GM12878 (cell line): ENCODE measurements around the gene TRIM41. TPM values are rescaled to one million over a fixed set of nuclear protein-coding genes. Genes with fewer than 3 reads are reported as not detected.
"Not testable (repeated sequence)": the region's sequence is repeated elsewhere in the genome, so short reads cannot be mapped to it uniquely, and the experiment has no call there.

ENCODE experiments used
- ATAC-seq: fragments of 200-7000 bp; cut with Tn5 transposase; 3 replicates; pipeline ENCODE4 v1.9.1; 2020; ENCODE audit warnings: mild to moderate bottlenecking, moderate library complexity
- BruUV-seq: library from RNA; stranded (reverse); fragments of 400-500 nt; replicated peaks from 2 replicates; lab custom pipeline; 2021; lab: Mats Ljungman, UMichigan
- CTCF ChIA-PET: fragments of 300-600 bp; sonication (Branson Sonifier 250); formaldehyde crosslinking; extraction: SDS; loops from one replicate; lab custom pipeline; 2021; ENCODE audit warnings: inconsistent platforms; lab: Yijun Ruan, JAX
- POLR2A ChIA-PET: fragments of 350-600 bp; formaldehyde crosslinking; extraction: SDS; loops from one replicate; lab custom pipeline; 2021; ENCODE audit warnings: inconsistent platforms; lab: Charles Lee
- RAD21 ChIA-PET: fragments of 300-600 bp; sonication (Branson Sonifier 250); formaldehyde crosslinking; loops from one replicate; lab custom pipeline; 2023; ENCODE audit warnings: antibody characterized with exemption; ENCODE audit not compliant: unreplicated experiment; lab: Charles Lee
- SMC1A ChIA-PET: fragments of 300-600 bp; sonication (Branson Sonifier 250); formaldehyde crosslinking; loops from one replicate; lab custom pipeline; 2023; ENCODE audit not compliant: unreplicated experiment, uncharacterized antibody; lab: Charles Lee
- DNase-seq: peaks from one replicate; pipeline ENCODE4 v3.0.0-alpha.2; 2011; ENCODE audit warnings: low read depth, low spot score
- FAIRE-seq: peaks from 3 replicates; lab custom pipeline; 2011; peaks lifted over from hg19 to GRCh38; lab: Jason Lieb, UNC
- H2AFZ ChIP-seq: 2 replicates; pipeline ENCODE4 v1.6.0; 2011; ENCODE audit warnings: low read depth, low read length, control low read depth; ENCODE audit not compliant: control insufficient read depth
- H3K27ac ChIP-seq: 2 replicates; pipeline ENCODE4 v1.5.1; 2011; ENCODE audit warnings: control low read depth; ENCODE audit not compliant: control insufficient read depth, insufficient read depth
- H3K27me3 ChIP-seq, 2 experiments: replicated peaks in 1 of 2; 2 replicates each; pipeline versions ENCODE4 v1.6.0 to v1.6.1; 2011; ENCODE audit warnings: low read length in 1 of 2; ENCODE audit not compliant: control insufficient read depth in 2 of 2, insufficient read depth in 2 of 2
- H3K36me3 ChIP-seq, 2 experiments: 2 replicates each; pipeline ENCODE4 v1.5.1; 2011; ENCODE audit warnings: low read length in 1 of 2; ENCODE audit not compliant: control insufficient read depth in 2 of 2, insufficient read depth in 2 of 2
- H3K4me1 ChIP-seq: 2 replicates; pipeline ENCODE4 v1.6.1; 2011; ENCODE audit warnings: mild to moderate bottlenecking, low read length, moderate library complexity, mixed read lengths; ENCODE audit not compliant: control insufficient read depth, insufficient read depth
- H3K4me2 ChIP-seq: 2 replicates; pipeline ENCODE4 v1.6.0; 2011; ENCODE audit warnings: control low read depth; ENCODE audit not compliant: control insufficient read depth, insufficient read depth
- H3K4me3 ChIP-seq: fragments of 200-600 bp; sonication (generic); 2 replicates; pipeline ENCODE4 v1.5.1; 2016
- H3K79me2 ChIP-seq: 2 replicates; pipeline ENCODE4 v1.6.0; 2011; ENCODE audit warnings: low read length; ENCODE audit not compliant: control insufficient read depth, insufficient read depth
- H3K9ac ChIP-seq: 2 replicates; pipeline ENCODE4 v1.8.0; 2011; ENCODE audit warnings: low read length, control low read depth, mixed read lengths; ENCODE audit not compliant: control insufficient read depth, insufficient read depth
- H3K9me3 ChIP-seq: replicated peaks from 3 replicates; pipeline ENCODE4 v1.5.1; 2011; ENCODE audit warnings: mild to moderate bottlenecking, low read length; ENCODE audit not compliant: control insufficient read depth, insufficient read depth
- H4K20me1 ChIP-seq: 2 replicates; pipeline ENCODE4 v1.6.0; 2011; ENCODE audit not compliant: control insufficient read depth, insufficient read depth
- BACH1 ChIP-seq: fragments of 450-650 bp; IDR thresholded peaks from 2 replicates; pipeline ENCODE4 v1.6.1; 2017; ENCODE audit warnings: mild to moderate bottlenecking, borderline replicate concordance
- EED ChIP-seq: sonication (generic); IDR thresholded peaks from 2 replicates; pipeline ENCODE4 v1.6.1; 2016; ENCODE audit warnings: antibody characterized with exemption, low read depth
- GABPA ChIP-seq: IDR thresholded peaks from 2 replicates; pipeline ENCODE4 v1.6.1; 2014; ENCODE audit warnings: antibody characterized with exemption, low read depth, mild to moderate bottlenecking, inconsistent platforms
- RCOR1 ChIP-seq: conservative IDR thresholded peaks from 2 replicates; pipeline ENCODE4 v1.6.1; 2012; ENCODE audit warnings: low read depth, low read length, improper control_type of control experiment
- ZNF592 ChIP-seq: fragments of 450-650 bp; IDR thresholded peaks from 2 replicates; pipeline ENCODE4 v1.6.1; 2017; ENCODE audit warnings: mild to moderate bottlenecking, moderate library complexity
- WGBS: methylation state at CpG from one replicate; pipeline ENCODE4 v1.1.6; 2016; ENCODE audit warnings: low lambda C conversion rate; ENCODE audit not compliant: insufficient replicate concordance, insufficient coverage; ENCODE audit errors: missing lambda C conversion rate; 5-methylcytosine and 5-hydroxymethylcytosine counted together
- in situ Hi-C: fragments of 300-500 bp; cut with MboI; formaldehyde crosslinking; loops from 9 replicates; pipeline ENCODE4 v1.14.3; 2018; ENCODE audit warnings: mixed read lengths
- intact Hi-C: fragments of 100-400 bp; cut with micrococcal nuclease; formaldehyde crosslinking; loops from one replicate; pipeline ENCODE4 v1.14.2; 2022; ENCODE audit not compliant: unreplicated experiment
- polyA plus RNA-seq, 11 experiments: library from polyadenylated mRNA; depleted of rRNA in 4 of 11; unstranded in 6 of 11; stranded (reverse) in 5 of 11; fragments of >200 nt; fragmentation: Nextera tagmentation in 4 of 11; fragmentation: Illumina TruSeq in 1 of 11; extraction: Ambion mirVana in 4 of 11; extraction: Trizol in 1 of 11; gene quantifications; 1 replicate in 1 of 11; 2 replicates in 10 of 11; pipeline versions ENCODE4 v1.2.1 to v1.2.3, GENCODE V29; 2011 to 2016; ENCODE audit warnings: inconsistent platforms in 2 of 11, missing spikeins in 2 of 11, low read depth in 1 of 11
- total RNA-seq, 4 experiments: library from RNA; depleted of rRNA in 3 of 4; stranded (reverse); fragments of >200 nt in 3 of 4; fragmentation: Illumina TruSeq in 1 of 4; extraction: Trizol in 1 of 4; gene quantifications; 2 replicates each; pipeline versions ENCODE4 v1.2.1 to v1.2.3, GENCODE V29; 2013 to 2021

Gene TRIM41
- total and polyA plus RNA-seq, 10 of the 15 experiments (the other 5 are each of a cell fraction or from before 2014, with no cell fraction given), result 1.0 to 28.9 (median 10.6) TPM

DNA sequence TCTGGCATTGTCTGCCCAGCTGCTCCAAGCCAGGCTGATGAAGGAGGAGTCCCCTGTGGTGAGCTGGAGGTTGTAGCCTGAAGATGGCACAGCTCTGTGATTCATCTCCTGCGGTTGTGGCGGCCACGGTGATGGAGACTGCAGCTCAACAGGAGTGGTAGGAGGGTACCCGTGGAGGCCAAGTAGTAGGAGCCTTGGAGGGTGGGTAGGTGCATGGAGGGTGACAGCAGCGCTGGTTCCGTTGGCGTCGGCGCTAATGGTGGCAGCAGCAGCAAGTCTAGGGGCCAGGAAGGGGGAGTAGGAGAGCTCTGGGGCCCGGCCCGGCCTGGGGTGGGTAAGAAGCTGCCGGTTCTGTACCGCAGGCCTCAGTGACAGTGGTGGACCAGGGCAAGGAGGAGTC, 60.3 kb downstream of the TRIM41 start:
- DNase-seq (no peak), FAIRE-seq (no peak), ATAC-seq (no peak)
- in situ Hi-C loops, result no loop called here
- no peak overlapping the region for H3K9ac ChIP-seq
- 73% methylated on average over 10 of the region's 13 CpGs for WGBS
- SMC1A ChIA-PET, result no interaction called here
- no peak overlapping the region for H2AFZ ChIP-seq
- no peaks in the 10 kb centered on the region for H3K27me3 ChIP-seq
- no peaks in the 10 kb centered on the region for H3K36me3 ChIP-seq
- H3K4me2 ChIP-seq, result no peak overlapping the region
- CTCF ChIA-PET, result interaction anchor here (0.7 kb wide), 1 partner anchor 44 kb away, joined by 3 read pairs; no protein-coding TSS in a partner anchor
- H3K27ac ChIP-seq, result no peak overlapping the region
- POLR2A ChIA-PET, result no interaction called here
- no peak overlapping the region for H3K4me3 ChIP-seq
- H4K20me1 ChIP-seq, result no peaks in the 10 kb centered on the region
- no TSS peak for BruUV-seq
- intact Hi-C loops, result no loop called here
- RAD21 ChIA-PET, result no interaction called here
- H3K9me3 ChIP-seq, result no peaks in the 10 kb centered on the region
- H3K79me2 ChIP-seq, result no peaks in the 10 kb centered on the region
- peaks cover 12% of the 10 kb centered on the region for H3K4me1 ChIP-seq
- no peak for TF ChIP-seq GABPA
- no peak for TF ChIP-seq EED
- TF ChIP-seq ZNF592, result no peak
- TF ChIP-seq RCOR1, result no peak
- TF ChIP-seq BACH1, result no peak

DNA sequence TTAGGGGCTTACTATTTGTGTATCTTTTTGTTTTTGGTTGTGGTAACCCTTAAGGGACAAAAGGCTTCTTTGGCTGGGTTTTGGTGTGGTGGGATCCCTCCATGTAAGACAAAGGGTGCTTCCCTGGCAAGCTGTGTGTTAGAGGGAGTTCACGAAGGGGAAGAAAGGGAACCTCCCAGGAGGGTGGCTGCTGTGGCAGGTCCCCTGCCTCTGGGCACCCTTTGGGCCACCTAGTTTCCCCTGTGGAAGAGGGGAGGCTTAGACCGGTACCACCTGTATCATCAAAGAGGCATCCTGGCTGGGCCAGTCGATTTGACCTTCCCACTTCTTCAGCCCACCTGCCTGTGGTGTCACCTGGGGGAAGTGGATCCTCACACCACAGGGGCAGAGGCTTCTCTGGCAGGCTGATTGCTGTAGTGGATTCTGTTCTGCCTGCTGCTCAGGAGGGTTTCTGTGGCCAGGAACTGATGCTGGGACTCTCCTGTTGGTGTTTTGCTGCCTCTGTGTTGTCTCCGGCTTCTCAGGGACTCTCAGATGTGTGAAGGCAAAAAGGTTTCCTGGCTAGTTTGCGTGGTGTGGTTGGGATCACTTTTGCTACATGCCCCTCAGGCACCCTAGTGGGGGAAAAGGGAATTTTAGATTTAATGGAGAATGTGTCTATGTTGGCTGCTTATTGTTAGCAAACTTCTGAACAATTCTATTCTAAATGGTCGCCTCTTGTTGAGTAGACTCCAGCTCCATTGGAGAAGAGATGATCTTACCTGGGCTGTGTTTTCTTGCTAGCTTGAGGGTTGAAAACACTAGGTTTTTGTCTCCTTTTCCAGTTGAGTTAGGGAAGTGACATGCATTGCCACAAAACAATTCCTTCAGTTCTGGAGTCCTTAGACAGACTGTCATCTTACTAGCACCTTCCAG, 61.0 kb downstream of the TRIM41 start:
- BruUV-seq, H3K9me3 ChIP-seq, ATAC-seq, H3K27ac ChIP-seq, SMC1A ChIA-PET, H3K4me3 ChIP-seq, H3K79me2 ChIP-seq, H3K27me3 ChIP-seq, H3K36me3 ChIP-seq, in situ Hi-C loops, FAIRE-seq, POLR2A ChIA-PET, intact Hi-C loops, RAD21 ChIA-PET, CTCF ChIA-PET, DNase-seq, H4K20me1 ChIP-seq, H3K4me2 ChIP-seq, H2AFZ ChIP-seq, H3K9ac ChIP-seq: not testable (repeated sequence)
- WGBS, result 21% methylated on average over 5 of the region's 6 CpGs
- peaks cover 12% of the 10 kb centered on the region for H3K4me1 ChIP-seq
